Measurements from ENCODE around the gene ENOX1. TPM values are rescaled to one million over a fixed set of nuclear protein-coding genes. Genes with fewer than 3 reads are reported as not detected.

The ENOX1 gene
- total RNA-seq, 1 donor from 2014 or later, result 3.0 TPM

DNA sequence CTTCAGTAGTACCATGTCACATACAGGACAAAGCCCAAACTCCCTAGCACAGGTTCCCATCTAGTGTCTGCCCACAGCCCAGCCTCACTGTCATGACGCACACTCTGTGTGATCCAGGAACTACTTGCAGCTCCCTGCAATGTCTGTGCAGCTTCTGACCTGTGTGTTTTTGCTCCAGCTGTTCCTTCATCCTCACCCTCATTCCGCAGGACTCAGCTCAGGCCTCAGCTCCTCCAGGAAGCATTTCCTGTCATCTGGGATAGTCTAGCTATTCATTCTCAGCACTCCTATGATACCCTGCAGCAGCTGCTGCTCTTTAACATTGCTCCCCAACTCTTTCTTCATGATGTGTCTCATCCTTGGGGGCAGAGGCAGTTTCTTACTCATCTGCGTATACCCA is 56.1 kb downstream of the ENOX1 start:
- no peak for DNase-seq (ENCODE audit: low spot score in 2 of 2, unreplicated experiment in 2 of 2)
- Mint-ChIP-seq H3K4me3 (no peak overlapping the region), H3K27me3 (ENCODE audit: low read depth) (peaks cover 47% of the 10 kb centered on the region), H3K9me3 (no peaks in the 10 kb centered on the region), H3K36me3 (no peaks in the 10 kb centered on the region), H3K4me1 (no peaks in the 10 kb centered on the region), H3K27ac (no peak overlapping the region)
- TF ChIP-seq CTCF (IDR thresholded peaks at IDR 0.05; ENCODE audit: unreplicated experiment), result no peak

GRCh38 chr13:43728421-43728820 is 58.4 kb downstream of the ENOX1 start:
- Mint-ChIP-seq H3K4me3 (no peak overlapping the region), H3K27ac (no peak overlapping the region), H3K9me3 (no peaks in the 10 kb centered on the region), H3K36me3 (no peaks in the 10 kb centered on the region), H3K27me3 (ENCODE audit: low read depth) (peaks cover 35% of the 10 kb centered on the region), H3K4me1 (peaks cover 14% of the 10 kb centered on the region)
- no peak for DNase-seq (ENCODE audit: low spot score in 2 of 2, unreplicated experiment in 2 of 2)
- no peak for TF ChIP-seq CTCF (IDR thresholded peaks at IDR 0.05; ENCODE audit: unreplicated experiment)

DNA sequence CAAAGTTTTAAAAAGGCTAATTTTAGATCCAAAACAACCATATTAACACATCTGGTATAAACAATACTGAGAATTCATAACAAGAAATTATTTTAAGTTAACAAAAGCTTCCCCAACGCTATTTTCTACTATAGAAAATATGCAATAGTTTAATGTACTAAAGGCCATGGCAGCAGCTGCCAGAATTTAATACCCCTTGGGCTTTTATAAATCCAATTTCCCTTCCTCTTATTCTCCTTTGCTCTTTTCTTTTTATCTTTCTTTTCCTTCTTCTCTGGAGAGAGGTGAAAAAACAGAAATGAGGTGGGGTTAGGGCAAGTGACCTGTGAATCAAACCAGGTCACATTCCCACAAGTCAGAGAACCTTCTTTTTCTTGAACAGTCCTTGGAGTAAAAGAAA is 58.9 kb downstream of the ENOX1 start:
- DNase-seq (ENCODE audit: low spot score in 2 of 2, unreplicated experiment in 2 of 2), result no peak
- peaks cover 15% of the 10 kb centered on the region for H3K4me1 Mint-ChIP-seq
- no peak for TF ChIP-seq CTCF (IDR thresholded peaks at IDR 0.05; ENCODE audit: unreplicated experiment)
- H3K27ac Mint-ChIP-seq, result no peak overlapping the region
- no peaks in the 10 kb centered on the region for H3K9me3 Mint-ChIP-seq
- H3K27me3 Mint-ChIP-seq (ENCODE audit: low read depth), result peaks cover 35% of the 10 kb centered on the region
- no peak overlapping the region for H3K4me3 Mint-ChIP-seq
- no peaks in the 10 kb centered on the region for H3K36me3 Mint-ChIP-seq

DNA sequence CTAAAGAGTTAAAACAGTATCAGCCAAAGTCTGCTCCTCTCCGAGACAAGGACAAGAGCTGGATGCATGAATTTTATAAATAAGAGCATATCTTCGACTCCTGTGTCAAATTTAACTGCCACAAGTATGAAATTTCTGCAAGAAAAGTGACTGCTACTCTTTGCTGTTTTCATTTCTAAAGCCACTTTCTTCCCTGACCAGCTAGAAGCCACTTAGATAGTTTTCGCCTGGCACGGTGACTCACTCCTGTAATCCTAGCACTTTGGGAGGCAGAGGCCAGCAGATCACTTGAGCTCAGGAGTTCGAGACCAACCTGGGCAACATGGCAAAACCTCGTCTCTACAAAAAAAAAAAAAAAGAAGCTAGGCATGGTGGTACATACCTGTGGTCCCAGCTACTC is 61.3 kb downstream of the ENOX1 start:
- H3K27ac Mint-ChIP-seq, result no peak overlapping the region
- peaks cover 15% of the 10 kb centered on the region for H3K4me1 Mint-ChIP-seq
- no peak for TF ChIP-seq CTCF (IDR thresholded peaks at IDR 0.05; ENCODE audit: unreplicated experiment)
- DNase-seq (ENCODE audit: low spot score in 2 of 2, unreplicated experiment in 2 of 2), result no peak
- no peaks in the 10 kb centered on the region for H3K9me3 Mint-ChIP-seq
- H3K4me3 Mint-ChIP-seq, result no peak overlapping the region
- no peaks in the 10 kb centered on the region for H3K36me3 Mint-ChIP-seq
- H3K27me3 Mint-ChIP-seq (ENCODE audit: low read depth), result peaks cover 44% of the 10 kb centered on the region

- TF ChIP-seq CTCF (IDR thresholded peaks at IDR 0.05; ENCODE audit: unreplicated experiment), result no peak
- H3K36me3 Mint-ChIP-seq, result peaks cover 4% of the 10 kb centered on the region
- H3K27ac Mint-ChIP-seq, result no peak overlapping the region
- peaks cover 15% of the 10 kb centered on the region for H3K4me1 Mint-ChIP-seq
- peaks cover 23% of the 10 kb centered on the region for H3K9me3 Mint-ChIP-seq
- no peak for DNase-seq (ENCODE audit: low spot score in 2 of 2, unreplicated experiment in 2 of 2)
- H3K27me3 Mint-ChIP-seq (ENCODE audit: low read depth), result peaks cover 27% of the 10 kb centered on the region
- H3K4me3 Mint-ChIP-seq, result no peak overlapping the region
Measured at GRCh38 chr13:43720780-43721397, 65.9 kb downstream of the ENOX1 start.

GRCh38 chr13:43698758-43699157 is 88.0 kb downstream of the ENOX1 start:
- no peak for DNase-seq (ENCODE audit: low spot score in 2 of 2, unreplicated experiment in 2 of 2)
- H3K36me3 Mint-ChIP-seq, result no peaks in the 10 kb centered on the region
- H3K9me3 Mint-ChIP-seq, result no peaks in the 10 kb centered on the region
- TF ChIP-seq CTCF (IDR thresholded peaks at IDR 0.05; ENCODE audit: unreplicated experiment), result no peak
- no peak overlapping the region for H3K4me3 Mint-ChIP-seq
- no peaks in the 10 kb centered on the region for H3K27me3 Mint-ChIP-seq (ENCODE audit: low read depth)
- H3K4me1 Mint-ChIP-seq, result peaks cover 3% of the 10 kb centered on the region
- H3K27ac Mint-ChIP-seq, result no peak overlapping the region

Measured in mesothelial cell of epicardium (in vitro differentiated cells).